ENCODE results near the gene TMEM150C. TPM values are rescaled to one million over a fixed set of nuclear protein-coding genes. Genes with fewer than 3 reads are reported as not detected.

The TMEM150C gene
- total and polyA plus RNA-seq, 4 donors = 4.8 to 8.7 (median 5.2) TPM

DNA sequence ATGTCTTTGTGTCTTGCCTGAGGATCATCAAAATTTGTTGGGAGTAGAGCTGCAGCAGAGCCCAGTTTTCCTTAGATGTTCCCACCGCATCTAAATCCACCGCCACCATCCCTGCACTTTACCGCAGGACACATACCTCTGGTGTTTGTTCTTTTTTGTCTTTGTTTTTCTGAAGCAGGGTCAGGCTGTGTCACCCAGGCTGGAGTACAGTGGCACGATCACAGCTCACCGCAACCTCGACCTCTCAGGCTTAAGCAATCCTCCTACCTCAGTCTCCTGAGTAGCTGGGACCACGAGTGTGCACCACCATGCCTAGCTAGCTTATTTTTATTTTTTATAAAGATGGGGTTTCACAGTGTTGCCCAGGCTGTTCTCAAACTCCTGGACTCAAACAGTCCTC is 126.8 kb downstream of the TMEM150C start:
- H3K9me3 ChIP-seq (ENCODE audit: control insufficient read depth in 4 of 4, low read length in 3 of 4) = no peaks in the 10 kb centered on the region
- H3K27me3 ChIP-seq (ENCODE audit: control insufficient read depth in 4 of 4, insufficient read depth in 4 of 4, low read length in 3 of 4) = no peaks in the 10 kb centered on the region
- no peak for DNase-seq (ENCODE audit: low spot score)
- TF ChIP-seq RAD21 (IDR thresholded peaks at IDR 0.05) (no peak), RXRA (IDR thresholded peaks at IDR 0.05) (no peak), EGR1 (IDR thresholded peaks at IDR 0.05; ENCODE audit: low read depth in 2 of 2) (no peak), FOXA1 (IDR thresholded peaks at IDR 0.05) (no peak), NR2F2 (IDR thresholded peaks at IDR 0.05) (no peak), GABPA (IDR thresholded peaks at IDR 0.05 in 1 of 2, conservative IDR thresholded peaks at IDR 0.05 in 1 of 2) (no peak), SP1 (IDR thresholded peaks at IDR 0.05) (no peak), CTCF (IDR thresholded peaks at IDR 0.05; ENCODE audit: low read depth, low read length, missing input control) (no peak), HNF4G (IDR thresholded peaks at IDR 0.05) (no peak), JUND (IDR thresholded peaks at IDR 0.05) (no peak), HNF4A (conservative IDR thresholded peaks at IDR 0.05) (no peak), FOXA2 (IDR thresholded peaks at IDR 0.05) (no peak)
- TF ChIP-seq, protein P1, sequence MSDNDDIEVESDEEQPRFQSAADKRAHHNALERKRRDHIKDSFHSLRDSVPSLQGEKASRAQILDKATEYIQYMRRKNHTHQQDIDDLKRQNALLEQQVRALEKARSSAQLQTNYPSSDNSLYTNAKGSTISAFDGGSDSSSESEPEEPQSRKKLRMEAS (IDR thresholded peaks at IDR 0.05) = no peak
- TF ChIP-seq, protein P2, sequence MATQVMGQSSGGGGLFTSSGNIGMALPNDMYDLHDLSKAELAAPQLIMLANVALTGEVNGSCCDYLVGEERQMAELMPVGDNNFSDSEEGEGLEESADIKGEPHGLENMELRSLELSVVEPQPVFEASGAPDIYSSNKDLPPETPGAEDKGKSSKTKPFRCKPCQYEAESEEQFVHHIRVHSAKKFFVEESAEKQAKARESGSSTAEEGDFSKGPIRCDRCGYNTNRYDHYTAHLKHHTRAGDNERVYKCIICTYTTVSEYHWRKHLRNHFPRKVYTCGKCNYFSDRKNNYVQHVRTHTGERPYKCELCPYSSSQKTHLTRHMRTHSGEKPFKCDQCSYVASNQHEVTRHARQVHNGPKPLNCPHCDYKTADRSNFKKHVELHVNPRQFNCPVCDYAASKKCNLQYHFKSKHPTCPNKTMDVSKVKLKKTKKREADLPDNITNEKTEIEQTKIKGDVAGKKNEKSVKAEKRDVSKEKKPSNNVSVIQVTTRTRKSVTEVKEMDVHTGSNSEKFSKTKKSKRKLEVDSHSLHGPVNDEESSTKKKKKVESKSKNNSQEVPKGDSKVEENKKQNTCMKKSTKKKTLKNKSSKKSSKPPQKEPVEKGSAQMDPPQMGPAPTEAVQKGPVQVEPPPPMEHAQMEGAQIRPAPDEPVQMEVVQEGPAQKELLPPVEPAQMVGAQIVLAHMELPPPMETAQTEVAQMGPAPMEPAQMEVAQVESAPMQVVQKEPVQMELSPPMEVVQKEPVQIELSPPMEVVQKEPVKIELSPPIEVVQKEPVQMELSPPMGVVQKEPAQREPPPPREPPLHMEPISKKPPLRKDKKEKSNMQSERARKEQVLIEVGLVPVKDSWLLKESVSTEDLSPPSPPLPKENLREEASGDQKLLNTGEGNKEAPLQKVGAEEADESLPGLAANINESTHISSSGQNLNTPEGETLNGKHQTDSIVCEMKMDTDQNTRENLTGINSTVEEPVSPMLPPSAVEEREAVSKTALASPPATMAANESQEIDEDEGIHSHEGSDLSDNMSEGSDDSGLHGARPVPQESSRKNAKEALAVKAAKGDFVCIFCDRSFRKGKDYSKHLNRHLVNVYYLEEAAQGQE (IDR thresholded peaks at IDR 0.05) = no peak
- H3K9ac ChIP-seq (ENCODE audit: low read depth in 1 of 2, low read length in 2 of 2) = no peak overlapping the region
- WGBS = 88% methylated on average over 7 of the region's 7 CpGs
- no peak overlapping the region for H3K4me3 ChIP-seq (ENCODE audit: low read depth in 1 of 3, low read length in 3 of 3)
- H3K4me1 ChIP-seq (ENCODE audit: control insufficient read depth in 4 of 4, insufficient read depth in 4 of 4, low read length in 3 of 4) = peaks cover 0 to 9% (median 5%) of the 10 kb centered on the region in 4 donors
- no peak overlapping the region for H3K27ac ChIP-seq (ENCODE audit: low read depth in 1 of 2, low read length in 2 of 2)
- H3K36me3 ChIP-seq (ENCODE audit: control insufficient read depth in 4 of 4, insufficient read depth in 3 of 4, low read depth in 1 of 4, low read length in 3 of 4) = no peaks in the 10 kb centered on the region

GRCh38 chr4:82433791-82434190 is 128.0 kb downstream of the TMEM150C start:
- Histone ChIP-seq H3K27me3 (ENCODE audit: control insufficient read depth in 4 of 4, insufficient read depth in 4 of 4, low read length in 3 of 4) (no peaks in the 10 kb centered on the region), H3K9me3 (ENCODE audit: control insufficient read depth in 4 of 4, low read length in 3 of 4) (no peaks in the 10 kb centered on the region), H3K27ac (ENCODE audit: low read depth in 1 of 2, low read length in 2 of 2) (no peak overlapping the region), H3K4me1 (ENCODE audit: control insufficient read depth in 4 of 4, insufficient read depth in 4 of 4, low read length in 3 of 4) (peaks cover 0 to 9% (median 5%) of the 10 kb centered on the region in 4 donors), H3K4me3 (ENCODE audit: low read depth in 1 of 3, low read length in 3 of 3) (no peak overlapping the region), H3K36me3 (ENCODE audit: control insufficient read depth in 4 of 4, insufficient read depth in 3 of 4, low read depth in 1 of 4, low read length in 3 of 4) (no peaks in the 10 kb centered on the region), H3K9ac (ENCODE audit: low read depth in 1 of 2, low read length in 2 of 2) (no peak overlapping the region)
- TF ChIP-seq GABPA (IDR thresholded peaks at IDR 0.05 in 1 of 2, conservative IDR thresholded peaks at IDR 0.05 in 1 of 2) = no peak
- 90% methylated on average over 2 of the region's 2 CpGs for WGBS
- no peak for DNase-seq (ENCODE audit: low spot score)

Other genes with a start within 250 kb of the TMEM150C start
- 10 to 100 TPM; 39.7 to 53.9 TPM for gene HNRNPD, start 188.0 kb downstream of the TMEM150C start, total RNA-seq
- 10 to 100 TPM; 29.9 to 52.7 TPM for gene HNRNPD, start 188.0 kb downstream of the TMEM150C start, polyA plus RNA-seq
- gene HNRNPDL, start 131.5 kb downstream of the TMEM150C start, total RNA-seq = 10 to 100 TPM; 57.4 to 57.9 TPM
- gene HNRNPDL, start 131.5 kb downstream of the TMEM150C start, polyA plus RNA-seq = 10 to 100 TPM; 53.1 to 57.9 TPM
- gene ENOPH1, start 131.4 kb downstream of the TMEM150C start, total RNA-seq = 10 to 100 TPM; 13.1 to 20.0 TPM
- 10 to 100 TPM; 12.1 to 12.4 TPM for gene ENOPH1, start 131.4 kb downstream of the TMEM150C start, polyA plus RNA-seq
- 1 to 10 TPM in 1 of 2 donors, under 1 TPM in 1; 0.28 to 1.9 TPM for gene SCD5, start 236.8 kb upstream of the TMEM150C start, total RNA-seq
- gene SCD5, start 236.8 kb upstream of the TMEM150C start, polyA plus RNA-seq = under 1 TPM; 0.14 to 0.85 TPM

Data from liver (tissue), 9 donors.